Type B pancreatic cell (in vitro differentiated cells): Measurements from ENCODE around the gene SLC38A4. TPM values are rescaled to one million over a fixed set of nuclear protein-coding genes. Genes with fewer than 3 reads are reported as not detected.

Source experiments
- DNase-seq: peaks from one replicate; pipeline ENCODE4 v3.0.0; 2021; ENCODE audit warnings: mixed read lengths; ENCODE audit not compliant: unreplicated experiment; ENCODE audit errors: extremely low spot score
- H3K27ac Mint-ChIP-seq: 2 replicates; pipeline ENCODE4 v1.8.0; 2021; ENCODE audit warnings: mild to moderate bottlenecking, mixed read lengths
- H3K27me3 Mint-ChIP-seq: 2 replicates; pipeline ENCODE4 v1.8.0; 2021; ENCODE audit warnings: mixed read lengths
- H3K36me3 Mint-ChIP-seq: 2 replicates; pipeline ENCODE4 v1.8.0; 2021; ENCODE audit warnings: mixed read lengths
- H3K4me1 Mint-ChIP-seq: one replicate; pipeline ENCODE4 v1.8.0; 2021; ENCODE audit warnings: mixed read lengths; ENCODE audit not compliant: unreplicated experiment
- H3K4me3 Mint-ChIP-seq: 2 replicates; pipeline ENCODE4 v1.8.0; 2021; ENCODE audit warnings: mild to moderate bottlenecking, mixed read lengths
- H3K9me3 Mint-ChIP-seq: 2 replicates; pipeline ENCODE4 v1.8.0; 2021; ENCODE audit warnings: mixed read lengths
- CTCF ChIP-seq: fragments of 200-600 bp; sonication (generic); conservative IDR thresholded peaks from 2 replicates; pipeline ENCODE4 v1.5.0; 2021; ENCODE audit warnings: antibody characterized with exemption, mild to moderate bottlenecking
- total RNA-seq: library from RNA; stranded (reverse); gene quantifications from 2 replicates; pipeline ENCODE4 v1.2.1, GENCODE V29; 2021; ENCODE audit warnings: low replicate concordance

SLC38A4 gene
- total RNA-seq, 1 donor from 2014 or later = 11.8 TPM

GRCh38 chr12:46831335-46832129 lies 5.7 kb upstream of the SLC38A4 start:
- no peak overlapping the region for H3K27ac Mint-ChIP-seq
- DNase-seq = no peak
- H3K9me3 Mint-ChIP-seq = no peaks in the 10 kb centered on the region
- H3K27me3 Mint-ChIP-seq = peaks cover 84% of the 10 kb centered on the region
- TF ChIP-seq CTCF = no peak
- H3K4me3 Mint-ChIP-seq = peak overlapping the region; percentile 84
- H3K36me3 Mint-ChIP-seq = no peaks in the 10 kb centered on the region
- peaks cover 9% of the 10 kb centered on the region for H3K4me1 Mint-ChIP-seq

- peak overlapping the region; percentile 84 for H3K4me3 Mint-ChIP-seq
- no peaks in the 10 kb centered on the region for H3K36me3 Mint-ChIP-seq
- no peak for TF ChIP-seq CTCF
- no peaks in the 10 kb centered on the region for H3K9me3 Mint-ChIP-seq
- peaks cover 15% of the 10 kb centered on the region for H3K4me1 Mint-ChIP-seq
- H3K27ac Mint-ChIP-seq = peak overlapping the region; percentile 25
- peaks cover 89% of the 10 kb centered on the region for H3K27me3 Mint-ChIP-seq
- no peak for DNase-seq
Observed at GRCh38 chr12:46830731-46831334, 5.0 kb upstream of the SLC38A4 start.

- Mint-ChIP-seq H3K4me3 (peak overlapping the region; percentile 48), H3K27me3 (peaks cover 53% of the 10 kb centered on the region), H3K27ac (no peak overlapping the region), H3K36me3 (no peaks in the 10 kb centered on the region), H3K4me1 (peaks cover 12% of the 10 kb centered on the region), H3K9me3 (no peaks in the 10 kb centered on the region)
- DNase-seq = no peak
- TF ChIP-seq CTCF = no peak
Observed at GRCh38 chr12:46824709-46825108, 1.1 kb downstream of the SLC38A4 start.

- H3K9me3 Mint-ChIP-seq = no peaks in the 10 kb centered on the region
- H3K4me1 Mint-ChIP-seq = no peaks in the 10 kb centered on the region
- peaks cover 1% of the 10 kb centered on the region for H3K27me3 Mint-ChIP-seq
- H3K36me3 Mint-ChIP-seq = no peaks in the 10 kb centered on the region
- no peak for TF ChIP-seq CTCF
- DNase-seq = no peak
- no peak overlapping the region for H3K27ac Mint-ChIP-seq
- H3K4me3 Mint-ChIP-seq = no peak overlapping the region
Observed at GRCh38 chr12:46818642-46819041, 7.2 kb downstream of the SLC38A4 start.

GRCh38 chr12:46815809-46816208 lies 10.0 kb downstream of the SLC38A4 start:
- no peak for DNase-seq
- Mint-ChIP-seq H3K4me3 (no peak overlapping the region), H3K4me1 (no peaks in the 10 kb centered on the region), H3K36me3 (no peaks in the 10 kb centered on the region), H3K9me3 (no peaks in the 10 kb centered on the region), H3K27me3 (peaks cover 6% of the 10 kb centered on the region), H3K27ac (no peak overlapping the region)
- TF ChIP-seq CTCF = no peak
